HAP-1 (cell line): ENCODE measurements around the gene SELP.
"Not testable (repeated sequence)": the region's sequence is repeated elsewhere in the genome, so short reads cannot be mapped to it uniquely, and the experiment has no call there.

Experiments
- DNase-seq, 2 experiments: peaks; one replicate each; pipeline ENCODE4 v3.0.0-alpha.2; 2016 to 2020; ENCODE audit warnings: low spot score in 2 of 2
- H3K27me3 ChIP-seq: fragments of 250-450 bp; sonication (Bioruptor Pico); 2 replicates; pipeline ENCODE4 v1.5.1; 2020; ENCODE audit warnings: low read depth, mild to moderate bottlenecking, moderate library complexity
- H3K36me3 ChIP-seq: fragments of 250-450 bp; sonication (Bioruptor Pico); replicated peaks from 2 replicates; pipeline ENCODE4 v1.5.1; 2020; ENCODE audit warnings: mild to moderate bottlenecking
- H3K4me1 ChIP-seq: fragments of 250-450 bp; sonication (Bioruptor Pico); 2 replicates; pipeline ENCODE4 v1.5.1; 2020; ENCODE audit warnings: mild to moderate bottlenecking
- H3K4me3 ChIP-seq: fragments of 250-450 bp; sonication (Bioruptor Pico); 2 replicates; pipeline ENCODE4 v1.5.1; 2020; ENCODE audit warnings: mild to moderate bottlenecking, moderate library complexity
- H3K9me3 ChIP-seq: fragments of 250-450 bp; sonication (Bioruptor Pico); 2 replicates; pipeline ENCODE4 v1.5.1; 2020; ENCODE audit warnings: mild to moderate bottlenecking, moderate library complexity
- in situ Hi-C: fragments of 300-500 bp; cut with MboI; formaldehyde crosslinking; loops from 3 replicates; pipeline ENCODE4 v1.14.3; 2020; ENCODE audit warnings: low sequenced_read_pairs, inconsistent platforms, mixed read lengths

Gene SELP

GRCh38 chr1:169630006-169630405 lies at the start of gene SELP:
SELP (minus strand) TSS chr1:169630124; CDS start chr1:169630074, 50 bp downstream.
- no peaks in the 10 kb centered on the region for H3K4me1 ChIP-seq
- H3K36me3 ChIP-seq: no peaks in the 10 kb centered on the region
- no peaks in the 10 kb centered on the region for H3K27me3 ChIP-seq
- DNase-seq: no peak
- no peaks in the 10 kb centered on the region for H3K9me3 ChIP-seq
- H3K4me3 ChIP-seq: no peak within 1 kb of the TSS
- in situ Hi-C loops: no loop called here

DNA sequence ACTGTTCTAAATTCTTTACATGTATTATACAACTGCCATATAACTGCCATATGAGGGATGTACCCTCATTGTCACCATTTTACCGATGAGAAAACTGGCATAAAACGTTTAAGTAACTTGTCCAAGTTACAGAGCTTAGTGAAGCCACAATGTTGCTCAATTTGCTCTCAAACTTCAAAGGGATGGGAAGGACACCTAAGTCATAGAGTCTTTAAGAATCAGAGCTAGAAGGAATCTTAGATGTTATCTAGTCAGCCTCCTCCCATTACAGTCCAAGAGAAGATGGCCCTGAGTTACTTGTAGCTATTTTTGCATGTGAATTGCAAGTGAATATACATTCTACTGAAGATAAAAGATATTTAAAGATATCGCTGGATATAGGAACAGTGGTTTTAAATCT lies 49.8 kb upstream of the SELP start:
- Histone ChIP-seq H3K27me3 (peaks cover 3% of the 10 kb centered on the region; the same call in 1 of the 2 replicates), H3K4me3 (no peak overlapping the region), H3K4me1 (no peaks in the 10 kb centered on the region), H3K36me3 (no peaks in the 10 kb centered on the region), H3K9me3 (no peaks in the 10 kb centered on the region)
- in situ Hi-C loops: no loop called here
- DNase-seq: no peak

DNA sequence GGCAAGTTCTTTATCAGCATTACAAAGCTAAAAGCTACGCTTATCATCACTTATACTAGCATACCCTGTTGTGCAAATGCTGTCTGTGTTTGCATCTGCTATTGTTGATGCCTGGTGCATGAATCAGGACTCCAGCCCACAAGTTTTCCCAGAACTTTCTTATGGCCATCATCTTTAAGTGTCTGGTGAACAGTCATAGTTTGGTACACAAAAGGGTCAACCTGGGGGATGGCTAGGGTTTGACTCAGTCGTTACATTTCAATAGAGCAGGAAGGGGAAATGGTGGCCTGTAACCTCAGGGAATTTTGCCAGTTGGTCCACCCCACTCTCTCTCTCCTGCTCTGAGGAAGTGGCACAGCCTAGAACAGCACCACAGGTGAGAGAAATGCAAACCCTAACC lies 46.1 kb upstream of the SELP start:
- Histone ChIP-seq H3K9me3 (no peaks in the 10 kb centered on the region), H3K4me3 (no peak overlapping the region), H3K27me3 (no peaks in the 10 kb centered on the region; the same call in 1 of the 2 replicates), H3K4me1 (no peaks in the 10 kb centered on the region), H3K36me3 (no peaks in the 10 kb centered on the region)
- no peak for DNase-seq
- in situ Hi-C loops: no loop called here

- Histone ChIP-seq H3K27me3 (no peaks in the 10 kb centered on the region), H3K4me1 (no peaks in the 10 kb centered on the region), H3K9me3 (no peaks in the 10 kb centered on the region), H3K4me3 (no peak overlapping the region), H3K36me3 (no peaks in the 10 kb centered on the region)
- in situ Hi-C loops: no loop called here
- no peak for DNase-seq
Measured at GRCh38 chr1:169670836-169671235, 40.9 kb upstream of the SELP start.

GRCh38 chr1:169670244-169670643 lies 40.3 kb upstream of the SELP start:
- H3K4me3 ChIP-seq, H3K36me3 ChIP-seq, H3K4me1 ChIP-seq, H3K27me3 ChIP-seq, in situ Hi-C loops, H3K9me3 ChIP-seq, DNase-seq: not testable (repeated sequence)

DNA sequence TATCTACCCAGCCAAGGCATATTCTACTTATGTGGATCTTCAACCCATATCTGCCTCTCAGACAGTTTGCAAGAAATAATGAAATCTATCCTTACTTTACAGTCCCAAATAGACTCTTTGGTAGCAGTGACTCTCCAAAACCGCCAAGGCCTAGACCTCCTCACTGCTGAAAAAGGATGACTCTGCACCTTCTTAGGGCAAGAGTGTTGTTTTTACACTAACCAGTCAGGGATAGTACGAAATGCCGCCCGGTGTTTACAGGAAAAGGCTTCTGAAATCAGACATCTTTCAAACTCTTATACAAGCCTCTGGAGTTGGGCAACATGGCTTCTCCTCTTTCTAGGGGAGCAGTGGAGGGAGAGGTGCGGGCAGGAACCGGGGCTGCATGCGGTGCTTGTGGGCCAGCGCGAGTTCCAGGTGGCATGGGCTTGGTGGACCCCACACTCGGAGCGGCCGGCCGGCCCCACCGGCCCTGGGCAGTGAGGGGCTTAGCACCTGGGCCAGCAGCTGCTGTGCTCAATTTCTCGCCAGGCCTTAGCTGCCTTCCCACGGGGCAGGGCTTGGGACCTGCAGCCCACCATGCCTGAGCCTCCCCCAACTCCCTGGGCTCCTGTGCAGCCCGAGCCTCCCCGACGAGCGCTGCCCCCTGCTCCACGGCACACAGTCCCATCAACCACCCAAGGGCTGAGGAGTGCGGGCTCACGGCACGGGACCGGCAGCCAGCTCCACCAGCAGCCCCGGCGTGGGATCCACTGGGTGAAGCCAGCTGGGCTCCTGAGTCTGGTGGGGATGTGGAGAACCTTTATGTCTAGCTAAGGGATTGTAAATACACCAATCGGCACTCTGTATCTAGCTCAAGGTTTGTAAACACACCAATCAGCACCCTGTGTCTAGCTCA lies 38.0 kb upstream of the SELP start:
- H3K4me1 ChIP-seq, H3K36me3 ChIP-seq, H3K4me3 ChIP-seq, H3K9me3 ChIP-seq, H3K27me3 ChIP-seq, DNase-seq, in situ Hi-C loops: not testable (repeated sequence)

- H3K36me3 ChIP-seq, in situ Hi-C loops, H3K27me3 ChIP-seq, H3K9me3 ChIP-seq, DNase-seq, H3K4me1 ChIP-seq, H3K4me3 ChIP-seq: not testable (repeated sequence)
Measured at GRCh38 chr1:169667227-169667639, 37.3 kb upstream of the SELP start.

DNA sequence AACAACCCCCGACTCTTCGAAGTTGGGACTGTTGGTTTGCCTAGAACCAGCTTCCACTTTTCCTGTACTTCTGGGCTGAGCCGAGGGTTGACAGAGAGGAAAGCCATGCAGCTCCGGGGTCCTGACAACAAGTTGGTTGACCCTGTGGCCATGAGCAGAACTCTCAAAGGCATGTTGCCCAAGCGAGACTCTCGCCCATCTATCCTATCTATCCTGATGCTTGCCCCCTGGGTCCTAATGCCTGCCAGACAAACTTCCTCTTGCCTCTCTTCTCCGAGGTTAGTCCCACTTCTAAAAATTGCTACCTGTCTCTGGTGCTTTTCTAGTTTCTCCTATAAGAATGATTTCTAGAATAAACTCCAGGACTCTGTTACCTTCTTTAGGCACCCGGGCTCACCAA lies 32.8 kb upstream of the SELP start:
- in situ Hi-C loops, H3K4me3 ChIP-seq, H3K27me3 ChIP-seq, H3K9me3 ChIP-seq, DNase-seq, H3K4me1 ChIP-seq, H3K36me3 ChIP-seq: not testable (repeated sequence)

GRCh38 chr1:169661066-169661465 lies 31.1 kb upstream of the SELP start:
- H3K36me3 ChIP-seq, in situ Hi-C loops, H3K4me1 ChIP-seq, DNase-seq, H3K27me3 ChIP-seq, H3K9me3 ChIP-seq, H3K4me3 ChIP-seq: not testable (repeated sequence)

- H3K27me3 ChIP-seq, H3K4me3 ChIP-seq, H3K4me1 ChIP-seq, H3K9me3 ChIP-seq, in situ Hi-C loops, H3K36me3 ChIP-seq, DNase-seq: not testable (repeated sequence)
Measured at GRCh38 chr1:169658777-169659176, 28.9 kb upstream of the SELP start.

DNA sequence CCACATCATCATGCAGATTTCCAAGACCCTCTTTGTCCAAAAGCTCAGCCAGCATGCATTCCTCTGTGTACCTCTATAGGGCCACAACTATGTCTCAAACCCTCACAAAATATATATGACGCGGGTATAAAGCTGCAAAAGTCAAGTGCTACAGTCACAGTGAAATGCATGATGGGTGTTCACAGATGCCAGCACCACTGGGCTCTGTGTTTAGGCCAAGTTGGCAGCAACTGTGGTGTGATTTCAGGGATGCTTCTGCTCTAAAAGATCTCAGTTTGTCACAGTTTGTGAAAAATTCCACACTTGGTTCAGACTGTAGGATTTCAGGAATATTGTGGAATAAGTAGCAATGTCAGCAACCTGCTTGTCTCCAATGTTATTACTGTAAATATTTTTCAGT lies 23.9 kb upstream of the SELP start:
- Histone ChIP-seq H3K9me3 (no peaks in the 10 kb centered on the region), H3K4me1 (no peaks in the 10 kb centered on the region), H3K27me3 (no peaks in the 10 kb centered on the region), H3K36me3 (no peaks in the 10 kb centered on the region), H3K4me3 (no peak overlapping the region)
- DNase-seq: no peak
- in situ Hi-C loops: no loop called here

- H3K9me3 ChIP-seq: no peaks in the 10 kb centered on the region
- in situ Hi-C loops: no loop called here
Measured at GRCh38 chr1:169651035-169651434, 21.1 kb upstream of the SELP start.

GRCh38 chr1:169650551-169650950 lies 20.6 kb upstream of the SELP start:
- no peaks in the 10 kb centered on the region for H3K9me3 ChIP-seq
- no peak for DNase-seq
- H3K4me3 ChIP-seq: no peak overlapping the region
- in situ Hi-C loops: no loop called here
- H3K27me3 ChIP-seq: no peaks in the 10 kb centered on the region; the same call in 1 of the 2 replicates
- H3K36me3 ChIP-seq: no peaks in the 10 kb centered on the region
- H3K4me1 ChIP-seq: no peaks in the 10 kb centered on the region

More at GRCh38 chr1:169651035-169651434, 21.1 kb upstream of the SELP start:
- H3K27me3 ChIP-seq: no peaks in the 10 kb centered on the region; the same call in 1 of the 2 replicates
- H3K4me3 ChIP-seq: no peak overlapping the region
- no peak for DNase-seq
- H3K36me3 ChIP-seq: no peaks in the 10 kb centered on the region
- H3K4me1 ChIP-seq: no peaks in the 10 kb centered on the region

DNA sequence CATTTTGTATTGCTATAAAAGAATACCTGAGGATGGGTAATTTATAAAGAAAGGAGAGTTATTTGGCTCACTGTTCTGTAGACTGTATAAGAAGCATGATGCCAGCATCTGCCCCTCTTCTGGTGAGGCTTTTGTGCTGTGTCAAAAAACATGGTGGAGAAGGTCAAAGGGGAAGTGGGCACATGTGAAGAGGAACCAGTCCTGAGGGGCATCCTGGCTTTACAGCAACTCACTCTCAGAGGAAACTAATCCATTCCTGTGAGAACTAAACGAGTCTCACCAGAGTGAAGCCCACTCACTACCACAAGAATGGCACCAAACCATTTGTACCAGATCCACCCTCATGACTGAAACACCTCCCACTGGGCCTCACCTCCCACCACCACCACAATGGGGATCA lies 18.8 kb upstream of the SELP start:
- in situ Hi-C loops: no loop called here
- no peak for DNase-seq
- Histone ChIP-seq H3K36me3 (no peaks in the 10 kb centered on the region), H3K4me3 (no peak overlapping the region), H3K27me3 (no peaks in the 10 kb centered on the region; the same call in 1 of the 2 replicates), H3K4me1 (no peaks in the 10 kb centered on the region), H3K9me3 (no peaks in the 10 kb centered on the region)
